Liver (tissue), 9 donors: ENCODE results near the gene KIAA0930. TPM values are rescaled to one million over a fixed set of nuclear protein-coding genes. Genes with fewer than 3 reads are reported as not detected.
A peak's percentile ranks its signal among the peaks of the same experiment; 100 is the strongest.

Source experiments
- DNase-seq: peaks from one replicate; pipeline ENCODE4 v3.0.0-alpha.2; 2017; ENCODE audit warnings: low spot score
- H3K27ac ChIP-seq, 2 donors: one replicate each; pipeline ENCODE4 v1.7.0; 2013; ENCODE audit warnings: inconsistent platforms in 2 of 2, low read length in 2 of 2, control low read depth in 1 of 2, low read depth in 1 of 2, mild to moderate bottlenecking in 1 of 2
- H3K27me3 ChIP-seq, 4 donors: one replicate each; pipeline versions ENCODE4 v1.6.1 to v1.7.0; 2013; ENCODE audit warnings: low read length in 3 of 4, inconsistent platforms in 1 of 4, mild to moderate bottlenecking in 1 of 4, moderate library complexity in 1 of 4; ENCODE audit not compliant: control insufficient read depth in 4 of 4, insufficient read depth in 4 of 4
- H3K36me3 ChIP-seq, 4 donors: one replicate each; pipeline versions ENCODE4 v1.6.1 to v1.7.0; 2013; ENCODE audit warnings: low read length in 3 of 4, mild to moderate bottlenecking in 3 of 4, low read depth in 1 of 4, moderate library complexity in 1 of 4; ENCODE audit not compliant: control insufficient read depth in 4 of 4, insufficient read depth in 3 of 4
- H3K4me1 ChIP-seq, 4 donors: one replicate each; pipeline versions ENCODE4 v1.6.1 to v1.7.0; 2013; ENCODE audit warnings: low read length in 3 of 4, mild to moderate bottlenecking in 3 of 4, moderate library complexity in 1 of 4; ENCODE audit not compliant: control insufficient read depth in 4 of 4, insufficient read depth in 4 of 4
- H3K4me3 ChIP-seq, 3 donors: one replicate each; pipeline versions ENCODE4 v1.6.1 to v1.7.0; 2013; ENCODE audit warnings: low read length in 3 of 3, control low read depth in 1 of 3, low read depth in 1 of 3, mild to moderate bottlenecking in 1 of 3
- H3K9ac ChIP-seq, 2 donors: one replicate each; pipeline ENCODE4 v1.7.0; 2013; ENCODE audit warnings: low read length in 2 of 2, mild to moderate bottlenecking in 2 of 2, moderate library complexity in 2 of 2, control low read depth in 1 of 2, low read depth in 1 of 2
- H3K9me3 ChIP-seq, 4 donors: one replicate each; pipeline versions ENCODE4 v1.6.1 to v1.7.0; 2013; ENCODE audit warnings: low read length in 3 of 4; ENCODE audit not compliant: control insufficient read depth in 4 of 4
- ATF3 ChIP-seq: IDR thresholded peaks from 2 replicates; pipeline ENCODE4 v1.6.1; 2016; ENCODE audit warnings: antibody characterized with exemption
- CTCF ChIP-seq: fragments of 150-350 bp; IDR thresholded peaks from 2 replicates; pipeline ENCODE4 v1.5.1; 2017; ENCODE audit warnings: improper control_type of control experiment, low read depth, low read length; ENCODE audit not compliant: missing input control
- FOXA2 ChIP-seq: IDR thresholded peaks from 2 replicates; pipeline ENCODE4 v1.6.1; 2016; ENCODE audit warnings: antibody characterized with exemption
- HNF4A ChIP-seq, 2 donors: conservative IDR thresholded peaks; 2 replicates each; pipeline ENCODE4 v1.6.1; 2016; ENCODE audit warnings: antibody characterized with exemption in 2 of 2, mild to moderate bottlenecking in 2 of 2
- JUND ChIP-seq, 2 donors: IDR thresholded peaks; 2 replicates each; pipeline ENCODE4 v1.6.1; 2016; ENCODE audit warnings: antibody characterized with exemption in 2 of 2
- MAX ChIP-seq: IDR thresholded peaks from 2 replicates; pipeline ENCODE4 v1.6.1; 2016; ENCODE audit warnings: antibody characterized with exemption
- RAD21 ChIP-seq, 2 donors: IDR thresholded peaks; 2 replicates each; pipeline ENCODE4 v1.6.1; 2016; ENCODE audit warnings: antibody characterized with exemption in 2 of 2, mild to moderate bottlenecking in 2 of 2
- RXRA ChIP-seq, 2 donors: IDR thresholded peaks; 2 replicates each; pipeline ENCODE4 v1.6.1; 2017 to 2018; ENCODE audit warnings: antibody characterized with exemption in 2 of 2, mild to moderate bottlenecking in 1 of 2
- SP1 ChIP-seq: IDR thresholded peaks from 2 replicates; pipeline ENCODE4 v1.6.1; 2018; ENCODE audit warnings: antibody characterized with exemption, mild to moderate bottlenecking
- YY1 ChIP-seq: IDR thresholded peaks from 2 replicates; pipeline ENCODE4 v1.6.1; 2016; ENCODE audit warnings: antibody characterized with exemption, mild to moderate bottlenecking
- ZBTB33 ChIP-seq: IDR thresholded peaks from 2 replicates; pipeline ENCODE4 v1.6.1; 2016; ENCODE audit warnings: antibody characterized with exemption
- WGBS: extraction: QIAGEN DNeasy Blood & Tissue Kit; methylation state at CpG from one replicate; pipeline ENCODE4 v1.1.7; 2013; 5-methylcytosine and 5-hydroxymethylcytosine counted together
- polyA plus RNA-seq, 2 donors: library from polyadenylated mRNA; stranded (reverse) in 1 of 2; unstranded in 1 of 2; fragments of 200-250 nt in 1 of 2; fragments of >200 nt in 1 of 2; fragmentation: Nextera tagmentation in 1 of 2; extraction: Ambion mirVana in 1 of 2; gene quantifications; one replicate each; pipeline versions ENCODE4 v1.2.1 to v1.2.3, GENCODE V29; 2013 to 2015
- total RNA-seq, 2 donors: library from RNA; depleted of rRNA; stranded (reverse); fragments of >200 nt; gene quantifications; one replicate each; pipeline ENCODE4 v1.2.3, GENCODE V29; 2014
- donor health status: healthy.
- donor health status: healthy.
- donor health status: healthy.
- donor health status: healthy.
- donor health status: healthy.

Gene KIAA0930
- total and polyA plus RNA-seq, 4 donors = 6.1 to 30.0 (median 17.6) TPM

GRCh38 chr22:45226503-45227186, 14.0 kb downstream of the KIAA0930 start (continued):
- TF ChIP-seq CTCF = no peak

GRCh38 chr22:45225732-45226502, 14.8 kb downstream of the KIAA0930 start:
- Histone ChIP-seq H3K27me3 (no peaks in the 10 kb centered on the region), H3K36me3 (no peaks in the 10 kb centered on the region), H3K27ac (peak overlapping the region; percentile 57 to 65), H3K4me1 (peaks cover 19 to 31% (median 27%) of the 10 kb centered on the region in 4 donors), H3K9me3 (no peaks in the 10 kb centered on the region), H3K4me3 (no peak overlapping the region), H3K9ac (peak overlapping the region in 1 of 2 donors; percentile 31)
- peak; percentile 86 for TF ChIP-seq MAX
- TF ChIP-seq RXRA (IDR thresholded peaks at IDR 0.05) = peak in 1 of 2 donors; percentile 31
- no peak for TF ChIP-seq ATF3
- no peak for TF ChIP-seq JUND (IDR thresholded peaks at IDR 0.05)
- TF ChIP-seq FOXA2 = no peak
- TF ChIP-seq RAD21 (IDR thresholded peaks at IDR 0.05) = peak in 1 of 2 donors; percentile 7
- peak; percentile 26 for TF ChIP-seq YY1
- no peak for TF ChIP-seq SP1
- DNase-seq = no peak
- WGBS = 65% methylated on average over 26 of the region's 26 CpGs

- H3K4me1 ChIP-seq = peaks cover 19 to 30% (median 27%) of the 10 kb centered on the region in 4 donors
- no peaks in the 10 kb centered on the region for H3K36me3 ChIP-seq
- H3K9me3 ChIP-seq = no peaks in the 10 kb centered on the region
- no peak overlapping the region for H3K9ac ChIP-seq
- WGBS = 88% methylated on average over 19 of the region's 19 CpGs
- peak overlapping the region in 1 of 2 donors; percentile 57 for H3K27ac ChIP-seq
- TF ChIP-seq ZBTB33 (no peak), SP1 (no peak), HNF4A (conservative IDR thresholded peaks at IDR 0.05) (peak; percentile 46 to 59)
- no peak for DNase-seq
- H3K27me3 ChIP-seq = no peaks in the 10 kb centered on the region
- no peak overlapping the region for H3K4me3 ChIP-seq
Measured at GRCh38 chr22:45224988-45225731, 15.5 kb downstream of the KIAA0930 start.
